Sigmoid colon (tissue), 4 donors: Measurements from ENCODE around the gene HCN3.

Source experiments
- EP300 ChIP-seq, 4 donors: sonication (generic); formaldehyde crosslinking; IDR thresholded peaks; one replicate each; pipeline ENCODE4 v1.6.1; 2017; ENCODE audit warnings: antibody characterized with exemption in 4 of 4
- POLR2A ChIP-seq, 2 donors: fragments of 450-650 bp; IDR thresholded peaks; one replicate each; pipeline ENCODE4 v1.6.1; 2016; ENCODE audit warnings: antibody characterized with exemption in 2 of 2, mild to moderate bottlenecking in 2 of 2, moderate library complexity in 2 of 2
- POLR2AphosphoS5 ChIP-seq, 4 donors: sonication (generic); formaldehyde crosslinking; IDR thresholded peaks; one replicate each; pipeline ENCODE4 v1.6.1; 2017; ENCODE audit warnings: antibody characterized with exemption in 4 of 4
- TF ChIP-seq, protein P1 (sequence below), 4 experiments: fragments of 450-650 bp in 3 of 4; fragments of 200-600 bp in 1 of 4; IDR thresholded peaks; one replicate each; pipeline ENCODE4 v1.5.1; 2016 to 2019; ENCODE audit warnings: antibody characterized with exemption in 4 of 4, mild to moderate bottlenecking in 3 of 4, moderate library complexity in 2 of 4

DNA sequence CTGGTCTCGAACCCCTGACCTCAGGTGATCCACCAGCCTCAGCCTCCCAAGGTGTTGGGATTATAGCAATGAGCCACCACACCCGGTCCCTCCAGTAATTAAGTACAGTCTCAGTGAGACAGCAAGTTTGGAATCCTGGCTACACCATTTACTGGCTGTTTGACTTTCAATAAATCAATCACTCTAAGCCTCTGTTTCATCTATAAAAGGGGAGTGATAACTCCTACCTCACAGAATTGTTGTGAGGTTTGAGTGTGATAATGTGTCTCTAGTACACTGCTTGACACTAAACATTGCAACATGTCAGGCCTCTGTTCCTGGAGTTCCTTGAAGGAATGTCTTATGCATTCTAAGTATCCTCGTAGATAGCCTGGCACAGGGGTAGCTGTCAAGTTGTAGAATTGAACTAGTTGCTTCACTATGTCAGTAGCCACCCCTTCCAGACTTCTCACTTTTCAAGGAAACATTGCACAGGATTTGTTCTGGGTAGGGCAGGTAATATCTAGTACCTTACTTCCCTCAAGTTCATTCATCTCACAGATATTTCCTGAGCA, 34.4 kb upstream of the HCN3 start:
- TF ChIP-seq POLR2AphosphoS5 (IDR thresholded peaks at IDR 0.05) (no peak), EP300 (IDR thresholded peaks at IDR 0.05) (no peak), POLR2A (IDR thresholded peaks at IDR 0.05) (no peak)
- TF ChIP-seq, protein P1, sequence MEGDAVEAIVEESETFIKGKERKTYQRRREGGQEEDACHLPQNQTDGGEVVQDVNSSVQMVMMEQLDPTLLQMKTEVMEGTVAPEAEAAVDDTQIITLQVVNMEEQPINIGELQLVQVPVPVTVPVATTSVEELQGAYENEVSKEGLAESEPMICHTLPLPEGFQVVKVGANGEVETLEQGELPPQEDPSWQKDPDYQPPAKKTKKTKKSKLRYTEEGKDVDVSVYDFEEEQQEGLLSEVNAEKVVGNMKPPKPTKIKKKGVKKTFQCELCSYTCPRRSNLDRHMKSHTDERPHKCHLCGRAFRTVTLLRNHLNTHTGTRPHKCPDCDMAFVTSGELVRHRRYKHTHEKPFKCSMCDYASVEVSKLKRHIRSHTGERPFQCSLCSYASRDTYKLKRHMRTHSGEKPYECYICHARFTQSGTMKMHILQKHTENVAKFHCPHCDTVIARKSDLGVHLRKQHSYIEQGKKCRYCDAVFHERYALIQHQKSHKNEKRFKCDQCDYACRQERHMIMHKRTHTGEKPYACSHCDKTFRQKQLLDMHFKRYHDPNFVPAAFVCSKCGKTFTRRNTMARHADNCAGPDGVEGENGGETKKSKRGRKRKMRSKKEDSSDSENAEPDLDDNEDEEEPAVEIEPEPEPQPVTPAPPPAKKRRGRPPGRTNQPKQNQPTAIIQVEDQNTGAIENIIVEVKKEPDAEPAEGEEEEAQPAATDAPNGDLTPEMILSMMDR (IDR thresholded peaks at IDR 0.05) = no peak
